Measurements from ENCODE around the gene VANGL1.

DNA sequence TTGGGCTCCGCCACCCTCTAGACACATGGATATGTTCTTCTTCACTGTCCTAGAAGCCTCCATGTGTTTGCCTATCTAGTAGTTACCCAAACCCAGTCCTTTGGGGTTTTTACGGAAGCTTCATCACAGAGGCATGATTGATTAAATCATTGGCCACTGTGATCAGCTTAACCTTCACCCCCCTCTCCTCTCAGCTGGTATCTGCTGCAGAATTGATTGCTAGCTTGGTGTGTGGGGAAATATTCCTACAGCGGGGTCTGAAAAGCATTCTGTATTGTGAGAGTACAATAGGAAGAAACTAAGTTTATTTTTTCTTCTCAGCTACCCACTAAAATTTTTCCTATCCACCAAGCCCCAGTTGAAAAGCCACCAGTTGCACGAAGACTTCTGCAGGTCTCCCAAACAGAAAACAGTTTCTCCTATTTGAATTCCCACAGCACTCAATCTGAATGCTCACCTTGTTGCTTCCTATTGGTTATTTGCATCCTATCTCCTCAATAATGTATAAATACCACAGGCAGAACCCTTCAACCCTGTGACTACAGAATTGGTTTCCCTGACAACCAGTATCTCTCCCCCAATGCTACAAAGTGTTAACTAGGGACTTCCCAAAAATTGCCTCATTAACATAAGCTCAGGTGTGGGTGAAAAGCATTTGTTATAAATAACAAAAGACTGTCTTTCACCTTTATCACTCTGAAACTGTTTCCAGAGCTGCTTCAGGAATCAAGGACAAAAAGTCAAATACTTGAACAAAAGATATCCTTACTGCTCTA lies 9.3 kb upstream of the VANGL1 start:
- TF ChIP-seq CTCF (IDR thresholded peaks at IDR 0.05; ENCODE audit: insufficient read depth, low read depth, low read length) (no peak), EZH2 (IDR thresholded peaks at IDR 0.05; ENCODE audit: insufficient read depth, low read length) (no peak)
